ENCODE data around the gene USF2. TPM values are rescaled to one million over a fixed set of nuclear protein-coding genes. Genes with fewer than 3 reads are reported as not detected.

The USF2 gene
- polyA plus RNA-seq, 3 donors = 2.7 to 248 (median 5.0) TPM

- peak overlapping the region in 1 of 7 donors; percentile 45 for H3K27ac Mint-ChIP-seq
- no peak overlapping the region for H3K9ac ChIP-seq (ENCODE audit: insufficient read depth, low read length, poor library complexity, severe bottlenecking)
- peaks cover 0 to 8% of the 10 kb centered on the region in 2 donors for H3K36me3 Mint-ChIP-seq
- WGBS (ENCODE audit: insufficient coverage) = 85% methylated on average over 7 of the region's 8 CpGs
- H3K36me3 ChIP-seq (replicated peaks in 1 of 2; ENCODE audit: control insufficient read depth in 1 of 2, insufficient read depth in 2 of 2, low read length in 2 of 2) = no peaks in the 10 kb centered on the region
- no peaks in the 10 kb centered on the region for H3K27me3 ChIP-seq (ENCODE audit: control insufficient read depth in 2 of 2, insufficient read depth in 2 of 2, low read length in 2 of 2)
- H3K79me2 ChIP-seq (ENCODE audit: insufficient read depth, low read length) = no peaks in the 10 kb centered on the region
- peaks cover 26% of the 10 kb centered on the region for H3K4me1 Mint-ChIP-seq
- TF ChIP-seq CTCF (IDR thresholded peaks at IDR 0.05) = no peak
- no peak for DNase-seq
- no peak overlapping the region for H3K4me3 ChIP-seq (replicated peaks in 1 of 3; ENCODE audit: low read depth in 2 of 3, low read length in 3 of 3)
- no peaks in the 10 kb centered on the region for H3K9me3 ChIP-seq (replicated peaks in 1 of 2; ENCODE audit: control insufficient read depth in 1 of 2, insufficient read depth in 1 of 2, low read length in 2 of 2)
- H3K4me2 ChIP-seq (replicated peaks; ENCODE audit: extremely low read depth, low read length, poor library complexity, severe bottlenecking) = no peak overlapping the region
- no peaks in the 10 kb centered on the region for H4K20me1 ChIP-seq (ENCODE audit: insufficient read depth, low read length)
- H2AFZ ChIP-seq (ENCODE audit: insufficient read depth, low read depth, low read length, poor library complexity, severe bottlenecking) = no peak overlapping the region
- H3K9me3 Mint-ChIP-seq = no peaks in the 10 kb centered on the region
- no peak overlapping the region for H3K4me3 Mint-ChIP-seq
- H3K4me1 ChIP-seq (ENCODE audit: control insufficient read depth in 1 of 2, insufficient read depth in 2 of 2, low read length in 2 of 2) = peaks cover 23 to 28% of the 10 kb centered on the region in 2 donors
- intact Hi-C loops (cut with micrococcal nuclease) = no loop called here
- peaks cover 0 to 2% (median 1%) of the 10 kb centered on the region in 3 donors for H3K27me3 Mint-ChIP-seq (ENCODE audit: low read depth in 3 of 3)
- H3K27ac ChIP-seq (ENCODE audit: low read depth in 1 of 2, low read length in 2 of 2) = no peak overlapping the region
These were observed 45.3 kb downstream of the USF2 start for GRCh38 chr19:35314031-35314430.

- H3K9ac ChIP-seq (ENCODE audit: insufficient read depth, low read length, poor library complexity, severe bottlenecking) = no peak overlapping the region
- Mint-ChIP-seq H3K27ac (peak overlapping the region in 1 of 7 donors; percentile 66), H3K36me3 (peaks cover 0 to 7% of the 10 kb centered on the region in 2 donors), H3K4me3 (no peak overlapping the region), H3K27me3 (ENCODE audit: low read depth in 3 of 3) (peaks cover 0 to 5% (median 1%) of the 10 kb centered on the region in 3 donors), H3K4me1 (peaks cover 34% of the 10 kb centered on the region), H3K9me3 (no peaks in the 10 kb centered on the region)
- no peaks in the 10 kb centered on the region for H3K36me3 ChIP-seq (replicated peaks in 1 of 2; ENCODE audit: control insufficient read depth in 1 of 2, insufficient read depth in 2 of 2, low read length in 2 of 2)
- H3K27me3 ChIP-seq (ENCODE audit: control insufficient read depth in 2 of 2, insufficient read depth in 2 of 2, low read length in 2 of 2) = no peaks in the 10 kb centered on the region
- WGBS (ENCODE audit: insufficient coverage) = 72% methylated on average over 9 of the region's 10 CpGs
- no peak overlapping the region for H2AFZ ChIP-seq (ENCODE audit: insufficient read depth, low read depth, low read length, poor library complexity, severe bottlenecking)
- no peak overlapping the region for H3K4me2 ChIP-seq (replicated peaks; ENCODE audit: extremely low read depth, low read length, poor library complexity, severe bottlenecking)
- H3K4me1 ChIP-seq (ENCODE audit: control insufficient read depth in 1 of 2, insufficient read depth in 2 of 2, low read length in 2 of 2) = peaks cover 32 to 37% of the 10 kb centered on the region in 2 donors
- H4K20me1 ChIP-seq (ENCODE audit: insufficient read depth, low read length) = no peaks in the 10 kb centered on the region
- H3K27ac ChIP-seq (ENCODE audit: low read depth in 1 of 2, low read length in 2 of 2) = no peak overlapping the region
- no peaks in the 10 kb centered on the region for H3K79me2 ChIP-seq (ENCODE audit: insufficient read depth, low read length)
- no peak overlapping the region for H3K4me3 ChIP-seq (replicated peaks in 1 of 3; ENCODE audit: low read depth in 2 of 3, low read length in 3 of 3)
- no peaks in the 10 kb centered on the region for H3K9me3 ChIP-seq (replicated peaks in 1 of 2; ENCODE audit: control insufficient read depth in 1 of 2, insufficient read depth in 1 of 2, low read length in 2 of 2)
- intact Hi-C loops (cut with micrococcal nuclease) = loop anchor here in 1 of 2 donors (5.0 kb wide), 1 partner anchor 43 kb away; no protein-coding TSS in a partner anchor
- DNase-seq = no peak
- no peak for TF ChIP-seq CTCF (IDR thresholded peaks at IDR 0.05)
These were observed 46.2 kb downstream of the USF2 start for GRCh38 chr19:35314858-35315470.
